Measurements from ENCODE around the gene CABLES1.

DNA sequence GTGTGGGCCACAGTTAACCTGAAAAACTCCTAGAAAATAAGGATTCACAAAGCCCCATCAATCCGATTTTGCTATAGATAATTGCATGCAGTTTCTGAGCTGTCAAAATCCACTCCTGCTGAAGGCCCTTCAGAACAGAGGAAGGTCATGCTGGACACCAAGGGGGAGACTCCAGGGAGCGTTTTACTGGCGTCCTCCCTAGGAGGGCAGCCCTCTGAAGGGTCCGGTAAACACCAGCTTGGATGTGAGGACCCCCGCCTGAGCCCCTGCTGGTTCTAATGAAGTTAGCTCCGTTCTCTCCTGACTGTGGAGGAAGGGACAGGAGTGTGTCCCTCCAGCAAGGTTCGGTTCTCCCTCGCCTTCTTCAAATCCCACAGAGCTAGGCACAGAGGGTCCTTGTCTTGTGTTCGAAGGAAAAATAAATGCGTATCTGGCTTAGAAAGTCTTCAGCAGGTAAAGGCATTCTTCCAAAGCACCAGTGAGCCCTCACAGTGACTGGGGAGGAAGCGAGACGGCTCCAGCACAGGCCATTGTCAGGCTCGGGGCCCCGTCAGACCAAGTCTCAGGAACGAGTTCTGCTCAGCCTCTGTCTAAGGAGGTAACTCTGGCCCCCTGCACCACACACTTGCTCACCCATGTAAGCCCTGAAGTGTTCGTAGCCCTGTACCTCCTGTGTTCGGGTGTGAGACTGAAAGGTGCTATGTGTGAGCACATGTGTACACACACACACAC lies 41.6 kb downstream of the CABLES1 start:
- TF ChIP-seq SUZ12 (IDR thresholded peaks at IDR 0.05) (no peak), FOXK2 (IDR thresholded peaks at IDR 0.05) (no peak), TARDBP (IDR thresholded peaks at IDR 0.05) (no peak), SP1 (IDR thresholded peaks at IDR 0.05) (no peak), LEF1 (IDR thresholded peaks at IDR 0.05; ENCODE audit: borderline replicate concordance) (no peak), ARNT (IDR thresholded peaks at IDR 0.05) (no peak), HDGF (IDR thresholded peaks at IDR 0.05; ENCODE audit: borderline replicate concordance) (no peak), ZNF384 (IDR thresholded peaks at IDR 0.05) (no peak), L3MBTL2 (conservative IDR thresholded peaks at IDR 0.05) (no peak), ELF4 (IDR thresholded peaks at IDR 0.05) (no peak), BHLHE40 (IDR thresholded peaks at IDR 0.05; ENCODE audit: borderline replicate concordance) (no peak), FOXA1 (IDR thresholded peaks at IDR 0.05) (no peak), FOXM1 (IDR thresholded peaks at IDR 0.05; ENCODE audit: borderline replicate concordance) (no peak), NFRKB (IDR thresholded peaks at IDR 0.05) (no peak)
